HepG2 (cell line): ENCODE data around the gene CORO7. TPM values are rescaled to one million over a fixed set of nuclear protein-coding genes. Genes with fewer than 3 reads are reported as not detected.

Experiments used
- ATAC-seq: fragments of 200-7000 bp; cut with Tn5 transposase; 3 replicates; pipeline ENCODE4 v1.9.1; 2020; ENCODE audit warnings: mild to moderate bottlenecking, moderate library complexity
- BruUV-seq: library from RNA; stranded (reverse); fragments of 400-500 nt; replicated peaks from 2 replicates; lab custom pipeline; 2021; lab: Mats Ljungman, UMichigan
- CTCF ChIA-PET: fragments of 300-600 bp; formaldehyde crosslinking; extraction: SDS; loops from one replicate; lab custom pipeline; 2021; ENCODE audit warnings: low total read pairs, inconsistent platforms, low intra/inter-chr PET ratio; lab: Yijun Ruan, JAX
- POLR2A ChIA-PET: fragments of 350-600 bp; sonication (Branson Sonifier 250); formaldehyde crosslinking; loops from one replicate; lab custom pipeline; 2020; ENCODE audit warnings: antibody characterized with exemption, inconsistent platforms; lab: Yijun Ruan, JAX
- DNase-seq: peaks from one replicate; pipeline ENCODE4 v3.0.0-alpha.2; 2015; ENCODE audit warnings: low spot score
- FAIRE-seq: peaks from 3 replicates; lab custom pipeline; 2011; peaks lifted over from hg19 to GRCh38; lab: Jason Lieb, UNC
- H2AFZ ChIP-seq: one replicate; pipeline ENCODE4 v1.6.1; 2011; ENCODE audit warnings: low read length, inconsistent platforms
- H3K27ac ChIP-seq: fragments of 300-600 bp; 3 replicates; pipeline ENCODE4 v1.8.0; 2011; ENCODE audit warnings: mixed run types, mild to moderate bottlenecking, mixed read lengths, low read length, inconsistent platforms; ENCODE audit not compliant: insufficient read depth; ENCODE audit errors: extremely low read length
- H3K27me3 ChIP-seq, 2 experiments: fragments of 200-600 bp in 1 of 2; 2 replicates in 1 of 2; 3 replicates in 1 of 2; pipeline versions ENCODE4 v1.6.0 to v1.8.0; 2011; ENCODE audit warnings: low read length in 2 of 2, mild to moderate bottlenecking in 2 of 2, moderate library complexity in 2 of 2, inconsistent platforms in 1 of 2; ENCODE audit not compliant: insufficient read depth in 2 of 2, control insufficient read depth in 1 of 2
- H3K36me3 ChIP-seq, 2 experiments: fragments of 200-600 bp in 1 of 2; replicated peaks in 1 of 2; 2 replicates in 1 of 2; 3 replicates in 1 of 2; pipeline versions ENCODE4 v1.5.1 to v1.8.0; 2011; ENCODE audit warnings: low read length in 2 of 2, inconsistent platforms in 1 of 2; ENCODE audit not compliant: insufficient read depth in 2 of 2, control insufficient read depth in 1 of 2
- H3K4me1 ChIP-seq: 2 replicates; pipeline ENCODE4 v1.5.1; 2012; ENCODE audit warnings: low read length, inconsistent platforms; ENCODE audit not compliant: insufficient read depth
- H3K4me2 ChIP-seq: 2 replicates; pipeline ENCODE4 v1.6.0; 2011; ENCODE audit warnings: low read depth, low read length, inconsistent platforms
- H3K4me3 ChIP-seq, 3 experiments: fragments of 200-600 bp in 1 of 3; sonication (generic), shearing (Covaris generic) in 1 of 3; replicated peaks in 1 of 3; 2 replicates each; pipeline ENCODE4 v1.5.1; 2011 to 2016; ENCODE audit warnings: low read length in 3 of 3, inconsistent platforms in 2 of 3, low read depth in 2 of 3, mild to moderate bottlenecking in 2 of 3, control low read depth in 1 of 3, mixed read lengths in 1 of 3; ENCODE audit not compliant: insufficient read depth in 1 of 3
- H3K79me2 ChIP-seq: one replicate; pipeline ENCODE4 v1.6.1; 2011; ENCODE audit warnings: low read length, inconsistent platforms; ENCODE audit not compliant: insufficient read depth
- H3K9ac ChIP-seq: 2 replicates; pipeline ENCODE4 v1.6.0; 2011; ENCODE audit warnings: mild to moderate bottlenecking, low read depth, low read length, inconsistent platforms; ENCODE audit not compliant: insufficient read depth
- H3K9me3 ChIP-seq: 2 replicates; pipeline ENCODE4 v1.5.1; 2012; ENCODE audit warnings: mild to moderate bottlenecking, low read length
- H4K20me1 ChIP-seq: 2 replicates; pipeline ENCODE4 v1.6.0; 2011; ENCODE audit warnings: inconsistent platforms, mild to moderate bottlenecking, low read length, moderate library complexity; ENCODE audit not compliant: insufficient read depth
- HMG20A ChIP-seq: IDR thresholded peaks from 2 replicates; pipeline ENCODE4 v1.6.1; 2016; ENCODE audit warnings: borderline replicate concordance
- MAZ ChIP-seq, 2 experiments: sonication (generic) in 1 of 2; formaldehyde crosslinking in 1 of 2; IDR thresholded peaks; 2 replicates each; pipeline versions ENCODE4 v1.5.0 to v1.6.1; 2012 to 2020; ENCODE audit warnings: low read depth in 2 of 2, mild to moderate bottlenecking in 2 of 2, borderline replicate concordance in 1 of 2, improper control_type of control experiment in 1 of 2, low read length in 1 of 2, missing genetic modification reagents in 1 of 2, moderate library complexity in 1 of 2
- NR2C2 ChIP-seq: sonication (generic); formaldehyde crosslinking; IDR thresholded peaks from 2 replicates; pipeline ENCODE4 v1.4.0; 2020; ENCODE audit warnings: missing genetic modification reagents, mild to moderate bottlenecking, moderate library complexity, borderline replicate concordance
- NR2F6 ChIP-seq, 2 experiments: IDR thresholded peaks; 2 replicates each; pipeline ENCODE4 v1.6.1; 2016; ENCODE audit warnings: antibody characterized with exemption in 1 of 2, mild to moderate bottlenecking in 1 of 2
- SP5 ChIP-seq: IDR thresholded peaks from 2 replicates; pipeline ENCODE4 v1.6.1; 2016; ENCODE audit warnings: low read depth, borderline replicate concordance
- SSRP1 ChIP-seq: IDR thresholded peaks from 2 replicates; pipeline ENCODE4 v1.6.1; 2016; ENCODE audit warnings: control low read depth
- TARDBP ChIP-seq: sonication (generic); formaldehyde crosslinking; IDR thresholded peaks from 2 replicates; pipeline ENCODE4 v1.8.0; 2022; ENCODE audit warnings: mild to moderate bottlenecking, missing genetic modification reagents
- ZFP1 ChIP-seq: IDR thresholded peaks from 2 replicates; pipeline ENCODE4 v1.6.1; 2016
- ZNF329 ChIP-seq: sonication (generic); formaldehyde crosslinking; IDR thresholded peaks from 2 replicates; pipeline ENCODE4 v1.9.0; 2021; ENCODE audit warnings: low read depth, mild to moderate bottlenecking, missing genetic modification reagents
- ZNF598 ChIP-seq: sonication (generic); formaldehyde crosslinking; IDR thresholded peaks from 2 replicates; pipeline ENCODE4 v1.5.1; 2020; ENCODE audit warnings: mild to moderate bottlenecking, missing genetic modification reagents, borderline replicate concordance
- ZNF891 ChIP-seq: sonication (generic); formaldehyde crosslinking; IDR thresholded peaks from 2 replicates; pipeline ENCODE4 v1.5.0; 2020; ENCODE audit warnings: mild to moderate bottlenecking, missing genetic modification reagents
- ZSCAN22 ChIP-seq: sonication (generic); formaldehyde crosslinking; IDR thresholded peaks from 2 replicates; pipeline ENCODE4 v1.4.0; 2020; ENCODE audit warnings: mild to moderate bottlenecking, missing genetic modification reagents
- WGBS: methylation state at CpG from one replicate; pipeline ENCODE4 v1.1.6; 2017; ENCODE audit warnings: low lambda C conversion rate; 5-methylcytosine and 5-hydroxymethylcytosine counted together
- in situ Hi-C: cut with HindIII; loops from 2 replicates; pipeline ENCODE4 v1.10.0; 2017; ENCODE audit warnings: low pct_unique_long_range_greater_than_20kb; ENCODE audit not compliant: extremely low pct_ligation_motif_present
- intact Hi-C: fragments of 100-400 bp; cut with micrococcal nuclease; formaldehyde crosslinking; loops from one replicate; pipeline ENCODE4 v1.10.0; 2022; ENCODE audit not compliant: unreplicated experiment
- polyA plus RNA-seq, 8 experiments: library from polyadenylated mRNA; depleted of rRNA in 3 of 8; stranded (reverse) in 7 of 8; unstranded in 1 of 8; fragments of >200 nt; fragmentation: Illumina TruSeq in 4 of 8; extraction: Trizol in 4 of 8; gene quantifications; 2 replicates each; pipeline versions ENCODE4 v1.2.1 to v1.2.3, GENCODE V29; 2011 to 2016; ENCODE audit warnings: low read depth in 4 of 8, missing spikeins in 1 of 8, mixed read lengths in 1 of 8; ENCODE audit not compliant: insufficient read depth in 1 of 8
- total RNA-seq, 5 experiments: library from RNA; depleted of rRNA; stranded (reverse); fragments of >200 nt; fragmentation: Illumina TruSeq; extraction: Trizol; gene quantifications; 2 replicates each; pipeline ENCODE4 v1.2.3, GENCODE V29; 2016; ENCODE audit warnings: low read depth in 1 of 5
- TF ChIP-seq, protein P1 (sequence below): sonication (generic); formaldehyde crosslinking; IDR thresholded peaks from 2 replicates; pipeline ENCODE4 v1.4.0; 2020; ENCODE audit warnings: mild to moderate bottlenecking, missing genetic modification reagents
- TF ChIP-seq, protein P2 (sequence below): sonication (generic); formaldehyde crosslinking; conservative IDR thresholded peaks from 2 replicates; pipeline ENCODE4 v1.8.0; 2022; ENCODE audit warnings: mild to moderate bottlenecking, moderate library complexity, missing genetic modification reagents
- TF ChIP-seq, protein P3 (sequence below): sonication (generic); formaldehyde crosslinking; IDR thresholded peaks from 2 replicates; pipeline ENCODE4 v1.4.0; 2020; ENCODE audit warnings: missing genetic modification reagents, mild to moderate bottlenecking, borderline replicate concordance

CORO7 gene
- total and polyA plus RNA-seq, 2 of the 13 experiments (the other 11 are each of a cell fraction or from before 2014, with no cell fraction given): 9.9 to 14.3 TPM

DNA sequence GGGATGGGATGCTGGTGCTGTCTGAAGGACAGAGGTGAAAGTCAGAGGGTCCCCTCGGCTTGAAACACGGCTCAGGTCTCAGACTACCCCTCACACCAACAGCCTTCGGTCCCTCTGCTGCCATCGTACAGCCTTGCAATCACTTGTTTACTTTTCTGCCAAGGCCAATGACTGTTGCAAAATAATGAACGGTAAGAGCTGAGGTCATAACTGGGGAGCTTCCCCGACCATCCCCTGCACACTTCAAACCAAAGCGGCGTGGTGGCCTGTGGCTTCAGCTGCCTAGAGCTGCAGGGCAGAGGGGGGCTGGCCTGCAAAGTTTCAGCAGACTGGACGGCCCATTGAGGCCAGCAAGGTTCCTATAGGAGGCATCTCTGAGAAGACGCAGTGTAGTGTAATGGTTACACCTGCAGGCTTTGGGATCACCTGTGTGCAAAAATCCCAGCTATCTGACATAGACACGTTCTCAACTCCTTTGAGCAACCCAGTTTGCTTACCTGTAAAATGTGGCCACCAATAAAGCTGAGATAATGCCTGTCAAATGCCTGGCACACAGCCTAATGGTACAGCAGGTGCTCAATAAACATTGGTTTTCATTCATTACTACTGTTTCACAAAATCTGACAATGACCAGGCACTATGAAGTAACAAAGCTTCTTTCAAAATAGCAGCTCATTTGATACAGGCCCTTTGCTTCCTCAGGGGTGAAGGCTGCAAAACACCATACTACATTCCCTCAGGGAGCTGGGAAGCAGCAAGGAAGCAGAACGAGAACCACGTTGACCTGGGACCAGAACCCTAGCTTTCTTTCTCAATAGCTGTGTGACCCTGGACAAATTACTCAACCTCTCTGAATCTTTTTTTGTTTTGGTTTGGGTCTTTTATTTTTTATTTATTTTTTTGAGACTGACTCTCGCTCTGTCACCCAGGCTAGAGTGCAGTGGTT, 70.3 kb downstream of the CORO7 start:
- CTCF ChIA-PET: no interaction called here
- no peaks in the 10 kb centered on the region; a peak in 1 of 5 replicates for H3K27me3 ChIP-seq
- BruUV-seq: no TSS peak
- peaks cover 52% of the 10 kb centered on the region for H3K79me2 ChIP-seq
- H3K4me1 ChIP-seq: peaks cover 57% of the 10 kb centered on the region
- H3K36me3 ChIP-seq: peaks cover 6 to 11% of the 10 kb centered on the region in 2 experiments; a peak in 2 of 5 replicates
- H3K9ac ChIP-seq: peak overlapping the region; percentile 81
- H4K20me1 ChIP-seq: peaks cover 17% of the 10 kb centered on the region
- peak overlapping the region; percentile 90 for H3K4me2 ChIP-seq
- WGBS: 11% methylated on average over 12 of the region's 14 CpGs
- in situ Hi-C loops (no loop called here), intact Hi-C loops (no loop called here)
- POLR2A ChIA-PET: interaction anchor here (0.6 to 2.7 kb wide), 18 partner anchors 18 to 92 kb away, joined by 3 to 15 read pairs (median 4); partner anchors contain the start of genes TFAP4 and VASN
- peak; percentile 83 for FAIRE-seq
- H3K27ac ChIP-seq: peak overlapping the region; percentile 88
- no peaks in the 10 kb centered on the region for H3K9me3 ChIP-seq
- no peak overlapping the region for H2AFZ ChIP-seq
- peak; percentile 83 for ATAC-seq
- DNase-seq: peak; percentile 94
- peak overlapping the region; percentile 9 to 74 (median 39) for H3K4me3 ChIP-seq
- peak; percentile 78; the same call in 1 of the 2 replicates for TF ChIP-seq SSRP1 (CRISPR knock-in tag)
- TF ChIP-seq, protein P1, sequence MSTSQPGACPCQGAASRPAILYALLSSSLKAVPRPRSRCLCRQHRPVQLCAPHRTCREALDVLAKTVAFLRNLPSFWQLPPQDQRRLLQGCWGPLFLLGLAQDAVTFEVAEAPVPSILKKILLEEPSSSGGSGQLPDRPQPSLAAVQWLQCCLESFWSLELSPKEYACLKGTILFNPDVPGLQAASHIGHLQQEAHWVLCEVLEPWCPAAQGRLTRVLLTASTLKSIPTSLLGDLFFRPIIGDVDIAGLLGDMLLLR (CRISPR knock-in tag): 0 out of 2 replicates have a peak, but pooled peaks have one; percentile 54
- no peak for TF ChIP-seq ZNF329 (CRISPR knock-in tag)
- peak; percentile 84 for TF ChIP-seq HMG20A (CRISPR knock-in tag)
- peak; percentile 55; the same call in 1 of the 2 replicates for TF ChIP-seq ZFP1 (CRISPR knock-in tag)
- TF ChIP-seq, protein P2, sequence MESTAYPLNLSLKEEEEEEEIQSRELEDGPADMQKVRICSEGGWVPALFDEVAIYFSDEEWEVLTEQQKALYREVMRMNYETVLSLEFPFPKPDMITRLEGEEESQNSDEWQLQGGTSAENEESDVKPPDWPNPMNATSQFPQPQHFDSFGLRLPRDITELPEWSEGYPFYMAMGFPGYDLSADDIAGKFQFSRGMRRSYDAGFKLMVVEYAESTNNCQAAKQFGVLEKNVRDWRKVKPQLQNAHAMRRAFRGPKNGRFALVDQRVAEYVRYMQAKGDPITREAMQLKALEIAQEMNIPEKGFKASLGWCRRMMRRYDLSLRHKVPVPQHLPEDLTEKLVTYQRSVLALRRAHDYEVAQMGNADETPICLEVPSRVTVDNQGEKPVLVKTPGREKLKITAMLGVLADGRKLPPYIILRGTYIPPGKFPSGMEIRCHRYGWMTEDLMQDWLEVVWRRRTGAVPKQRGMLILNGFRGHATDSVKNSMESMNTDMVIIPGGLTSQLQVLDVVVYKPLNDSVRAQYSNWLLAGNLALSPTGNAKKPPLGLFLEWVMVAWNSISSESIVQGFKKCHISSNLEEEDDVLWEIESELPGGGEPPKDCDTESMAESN (CRISPR knock-in tag): peak; percentile 65; the same call in 1 of the 2 replicates
- TF ChIP-seq, protein P3, sequence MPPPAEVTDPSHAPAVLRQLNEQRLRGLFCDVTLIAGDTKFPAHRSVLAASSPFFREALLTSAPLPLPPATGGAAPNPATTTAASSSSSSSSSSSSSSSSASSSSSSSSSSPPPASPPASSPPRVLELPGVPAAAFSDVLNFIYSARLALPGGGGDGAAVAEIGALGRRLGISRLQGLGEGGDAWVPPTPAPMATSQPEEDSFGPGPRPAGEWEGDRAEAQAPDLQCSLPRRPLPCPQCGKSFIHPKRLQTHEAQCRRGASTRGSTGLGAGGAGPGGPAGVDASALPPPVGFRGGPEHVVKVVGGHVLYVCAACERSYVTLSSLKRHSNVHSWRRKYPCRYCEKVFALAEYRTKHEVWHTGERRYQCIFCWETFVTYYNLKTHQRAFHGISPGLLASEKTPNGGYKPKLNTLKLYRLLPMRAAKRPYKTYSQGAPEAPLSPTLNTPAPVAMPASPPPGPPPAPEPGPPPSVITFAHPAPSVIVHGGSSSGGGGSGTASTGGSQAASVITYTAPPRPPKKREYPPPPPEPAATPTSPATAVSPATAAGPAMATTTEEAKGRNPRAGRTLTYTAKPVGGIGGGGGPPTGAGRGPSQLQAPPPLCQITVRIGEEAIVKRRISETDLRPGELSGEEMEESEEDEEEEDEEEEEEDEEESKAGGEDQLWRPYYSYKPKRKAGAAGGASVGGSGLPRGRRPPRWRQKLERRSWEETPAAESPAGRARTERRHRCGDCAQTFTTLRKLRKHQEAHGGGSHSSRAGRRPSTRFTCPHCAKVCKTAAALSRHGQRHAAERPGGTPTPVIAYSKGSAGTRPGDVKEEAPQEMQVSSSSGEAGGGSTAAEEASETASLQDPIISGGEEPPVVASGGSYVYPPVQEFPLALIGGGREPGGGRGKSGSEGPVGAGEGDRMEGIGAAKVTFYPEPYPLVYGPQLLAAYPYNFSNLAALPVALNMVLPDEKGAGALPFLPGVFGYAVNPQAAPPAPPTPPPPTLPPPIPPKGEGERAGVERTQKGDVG (CRISPR knock-in tag): 0 out of 2 replicates have a peak, but pooled peaks have one; percentile 22
- peak; percentile 61 for TF ChIP-seq NR2F6 (IDR thresholded peaks at IDR 0.05)
- peak; percentile 89 for TF ChIP-seq NR2F6 (CRISPR knock-in tag; IDR thresholded peaks at IDR 0.05)
- peak; percentile 86; the same call in 1 of the 2 replicates for TF ChIP-seq ZSCAN22
- peak; percentile 49; the same call in 1 of the 2 replicates for TF ChIP-seq MAZ (IDR thresholded peaks at IDR 0.05; ENCODE audit: borderline replicate concordance, low read depth, low read length)
- TF ChIP-seq MAZ (CRISPR knock-in tag; IDR thresholded peaks at IDR 0.05; ENCODE audit: low read depth): no peak
- peak; percentile 53; the same call in 1 of the 2 replicates for TF ChIP-seq SP5 (CRISPR knock-in tag)
- TF ChIP-seq NR2C2 (CRISPR knock-in tag): peak; percentile 65; the same call in 1 of the 2 replicates
- peak; percentile 88 for TF ChIP-seq TARDBP (CRISPR knock-in tag)
- no peak; the same call in 1 of the 2 replicates for TF ChIP-seq ZNF891 (CRISPR knock-in tag)
- TF ChIP-seq ZNF598: no peak
